ENCODE results near the gene MCHR1. TPM values are rescaled to one million over a fixed set of nuclear protein-coding genes. Genes with fewer than 3 reads are reported as not detected.
"Not testable (repeated sequence)": the region's sequence is repeated elsewhere in the genome, so short reads cannot be mapped to it uniquely, and the experiment has no call there.

Gene MCHR1
- total and polyA plus RNA-seq, 2 of the 4 experiments (the other 2 are of a cell fraction): 1.4 to 3.2 TPM

DNA sequence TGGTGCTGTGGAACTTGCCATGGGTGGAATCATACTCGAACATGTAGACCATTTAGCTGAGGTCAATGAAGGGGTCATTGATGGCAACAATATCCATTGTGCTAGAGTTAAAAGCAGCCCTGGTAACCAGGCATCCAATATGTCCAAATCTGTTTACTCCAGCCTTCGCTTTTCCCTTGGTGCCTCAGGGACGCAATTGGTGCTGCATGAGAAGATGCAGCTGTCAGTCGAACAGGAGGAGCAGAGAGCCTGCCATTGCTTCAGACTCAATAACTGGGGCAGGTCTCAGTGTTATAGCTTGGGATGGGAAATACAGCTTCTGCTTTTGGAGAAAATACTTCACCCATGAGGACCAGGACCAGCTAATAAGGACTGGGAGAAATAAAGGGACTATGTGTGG is 5.0 kb upstream of the MCHR1 start:
- dilution Hi-C loops (cut with HindIII; ENCODE audit: low sequenced_read_pairs, unreplicated experiment): no loop called here

DNA sequence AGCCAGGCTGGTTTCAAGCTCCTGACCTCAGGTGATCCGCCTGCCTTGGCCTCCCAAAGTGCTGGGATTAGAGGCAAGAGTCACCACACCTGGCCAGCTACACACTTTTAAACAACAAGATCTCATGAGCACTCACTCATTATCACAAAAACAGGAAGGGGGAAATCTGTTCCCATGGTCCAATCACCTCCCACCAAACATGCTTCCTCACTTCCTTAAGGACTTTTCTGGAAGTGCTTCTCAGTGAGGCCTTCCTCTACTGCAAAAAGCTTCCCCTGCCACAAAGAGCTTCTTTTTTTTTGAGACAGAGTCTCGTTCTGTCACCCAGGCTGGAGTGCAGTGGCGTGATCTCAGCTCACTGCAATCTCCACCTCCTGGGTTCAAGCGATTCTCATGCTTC is 3.1 kb upstream of the MCHR1 start:
- H3K36me3 ChIP-seq (ENCODE audit: control insufficient read depth, insufficient read depth, low read length); H3K9me1 ChIP-seq (ENCODE audit: insufficient read depth, low read length); in situ Hi-C loops (cut with MboI; ENCODE audit: low sequenced_read_pairs); H2AFZ ChIP-seq (replicated peaks; ENCODE audit: low read length, poor library complexity); H3K18ac ChIP-seq (ENCODE audit: low read depth, low read length); H3K27ac ChIP-seq (ENCODE audit: insufficient read depth, low read length); H2BK15ac ChIP-seq (ENCODE audit: low read depth, low read length); H4K20me1 ChIP-seq (ENCODE audit: insufficient read depth, low read length); H4K8ac ChIP-seq (ENCODE audit: low read depth in 2 of 2, low read length in 2 of 2); H2AK5ac ChIP-seq (ENCODE audit: low read depth, low read length); H3K23ac ChIP-seq (ENCODE audit: low read depth, low read length); H2AK9ac ChIP-seq (replicated peaks; ENCODE audit: low read depth, low read length, poor library complexity); H2BK20ac ChIP-seq (ENCODE audit: low read depth, low read length); H3K9me3 ChIP-seq (ENCODE audit: control insufficient read depth, insufficient read depth, low read length); H3K56ac ChIP-seq (ENCODE audit: extremely low read depth, insufficient read depth, low read length); H3K4ac ChIP-seq (ENCODE audit: low read depth, low read length); H3K4me2 ChIP-seq (ENCODE audit: low read depth, low read length); DNase-seq; H3K14ac ChIP-seq (replicated peaks; ENCODE audit: low read depth, low read length); H4K91ac ChIP-seq (ENCODE audit: insufficient read depth, low read depth, low read length); H3K79me1 ChIP-seq (ENCODE audit: low read depth in 1 of 2, low read length in 2 of 2); H4K5ac ChIP-seq (ENCODE audit: low read depth, low read length); CTCF ChIA-PET; ATAC-seq (ENCODE audit: low read depth); H2BK120ac ChIP-seq (ENCODE audit: low read depth, low read length); BruUV-seq (replicated peaks); intact Hi-C loops (cut with micrococcal nuclease); H3K9ac ChIP-seq (ENCODE audit: low read depth, low read length); H3K4me3 ChIP-seq (ENCODE audit: insufficient read depth, low read depth, low read length); H2BK5ac ChIP-seq (ENCODE audit: low read depth, low read length, poor library complexity, severe bottlenecking); H3K27me3 ChIP-seq (ENCODE audit: control insufficient read depth, insufficient read depth, low read length); dilution Hi-C loops (cut with HindIII; ENCODE audit: low sequenced_read_pairs, unreplicated experiment): not testable (repeated sequence)
- peaks cover 12% of the 10 kb centered on the region; the same call in 1 of the 2 replicates for H3K4me1 ChIP-seq (ENCODE audit: control insufficient read depth, insufficient read depth, low read length)
- 80% methylated on average over 1 of the region's 4 CpGs; no CpG with 5 or more reads in 1 of the 2 experiments for WGBS, 2 experiments (ENCODE audit: extremely low coverage in 2 of 2, insufficient read length in 1 of 2)
- POLR2A ChIA-PET (ENCODE audit: unreplicated experiment): interaction anchor here (0.6 kb wide), 1 partner anchor 142 kb away, joined by 3 read pairs; no protein-coding TSS in a partner anchor

More for the DNA sequence above, 5.0 kb upstream of the MCHR1 start:
- no peak for DNase-seq
- in situ Hi-C loops (cut with MboI; ENCODE audit: low sequenced_read_pairs): no loop called here
- H4K5ac ChIP-seq (ENCODE audit: low read depth, low read length): no peak overlapping the region
- H2BK120ac ChIP-seq (ENCODE audit: low read depth, low read length): no peak overlapping the region
- no peak overlapping the region for H3K27ac ChIP-seq (ENCODE audit: insufficient read depth, low read length)
- H3K4me2 ChIP-seq (ENCODE audit: low read depth, low read length): no peak overlapping the region
- POLR2A ChIA-PET (ENCODE audit: unreplicated experiment): no interaction called here
- H2AFZ ChIP-seq (replicated peaks; ENCODE audit: low read length, poor library complexity): no peak overlapping the region
- H3K23ac ChIP-seq (ENCODE audit: low read depth, low read length): no peak overlapping the region
- no peaks in the 10 kb centered on the region for H3K9me1 ChIP-seq (ENCODE audit: insufficient read depth, low read length)
- H3K79me1 ChIP-seq (ENCODE audit: low read depth in 1 of 2, low read length in 2 of 2): no peaks in the 10 kb centered on the region
- no peak overlapping the region for H2BK15ac ChIP-seq (ENCODE audit: low read depth, low read length)
- H2BK5ac ChIP-seq (ENCODE audit: low read depth, low read length, poor library complexity, severe bottlenecking): no peak overlapping the region
- H3K14ac ChIP-seq (replicated peaks; ENCODE audit: low read depth, low read length): no peak overlapping the region
- 14% methylated on average over 1 of the region's 4 CpGs; no CpG with 5 or more reads in 1 of the 2 experiments for WGBS, 2 experiments (ENCODE audit: extremely low coverage in 2 of 2, insufficient read length in 1 of 2)
- no peak overlapping the region for H4K91ac ChIP-seq (ENCODE audit: insufficient read depth, low read depth, low read length)
- no peak overlapping the region for H2AK9ac ChIP-seq (replicated peaks; ENCODE audit: low read depth, low read length, poor library complexity)
- H4K8ac ChIP-seq (ENCODE audit: low read depth in 2 of 2, low read length in 2 of 2): no peak overlapping the region
- CTCF ChIA-PET: no interaction called here
- H3K36me3 ChIP-seq (ENCODE audit: control insufficient read depth, insufficient read depth, low read length): no peaks in the 10 kb centered on the region
- BruUV-seq (replicated peaks): no TSS peak
- no peak overlapping the region for H3K18ac ChIP-seq (ENCODE audit: low read depth, low read length)
- H4K20me1 ChIP-seq (ENCODE audit: insufficient read depth, low read length): no peaks in the 10 kb centered on the region
- no peaks in the 10 kb centered on the region for H3K27me3 ChIP-seq (ENCODE audit: control insufficient read depth, insufficient read depth, low read length)
- no peak overlapping the region for H2BK20ac ChIP-seq (ENCODE audit: low read depth, low read length)
- H3K9ac ChIP-seq (ENCODE audit: low read depth, low read length): no peak overlapping the region
- H3K4me3 ChIP-seq (ENCODE audit: insufficient read depth, low read depth, low read length): no peak overlapping the region
- intact Hi-C loops (cut with micrococcal nuclease): no loop called here
- H3K4me1 ChIP-seq (ENCODE audit: control insufficient read depth, insufficient read depth, low read length): peaks cover 5% of the 10 kb centered on the region; the same call in 1 of the 2 replicates
- H3K9me3 ChIP-seq (ENCODE audit: control insufficient read depth, insufficient read depth, low read length): no peaks in the 10 kb centered on the region
- H2AK5ac ChIP-seq (ENCODE audit: low read depth, low read length): no peak overlapping the region
- no peak overlapping the region for H3K56ac ChIP-seq (ENCODE audit: extremely low read depth, insufficient read depth, low read length)
- TF ChIP-seq NFE2L2 (IDR thresholded peaks at IDR 0.05; ENCODE audit: low read depth, low read length) (no peak), RFX5 (IDR thresholded peaks at IDR 0.05; ENCODE audit: low read depth, low read length) (no peak), MXI1 (IDR thresholded peaks at IDR 0.05; ENCODE audit: borderline replicate concordance, low read depth, low read length) (no peak), CEBPB (IDR thresholded peaks at IDR 0.05; ENCODE audit: low read depth, low read length) (no peak), CHD1 (IDR thresholded peaks at IDR 0.05; ENCODE audit: low read depth, low read length) (no peak), RAD21 (IDR thresholded peaks at IDR 0.05; ENCODE audit: low read length) (no peak)
- TF ChIP-seq, protein P1, sequence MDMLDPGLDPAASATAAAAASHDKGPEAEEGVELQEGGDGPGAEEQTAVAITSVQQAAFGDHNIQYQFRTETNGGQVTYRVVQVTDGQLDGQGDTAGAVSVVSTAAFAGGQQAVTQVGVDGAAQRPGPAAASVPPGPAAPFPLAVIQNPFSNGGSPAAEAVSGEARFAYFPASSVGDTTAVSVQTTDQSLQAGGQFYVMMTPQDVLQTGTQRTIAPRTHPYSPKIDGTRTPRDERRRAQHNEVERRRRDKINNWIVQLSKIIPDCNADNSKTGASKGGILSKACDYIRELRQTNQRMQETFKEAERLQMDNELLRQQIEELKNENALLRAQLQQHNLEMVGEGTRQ (IDR thresholded peaks at IDR 0.05; ENCODE audit: low read depth, low read length): no peak
- no peak overlapping the region for H3K4ac ChIP-seq (ENCODE audit: low read depth, low read length)
- ATAC-seq (ENCODE audit: low read depth): no peak
